HG03457 (cell line): Measurements from ENCODE around the gene TEX261.
"Not testable (repeated sequence)": the region's sequence is repeated elsewhere in the genome, so short reads cannot be mapped to it uniquely, and the experiment has no call there.

Experiments used
- ATAC-seq: cut with Tn5 transposase; IDR thresholded peaks from one replicate; pipeline ENCODE4 v1.9.1; 2021; ENCODE audit warnings: moderate number of reproducible peaks; ENCODE audit not compliant: unreplicated experiment

TEX261 gene

DNA sequence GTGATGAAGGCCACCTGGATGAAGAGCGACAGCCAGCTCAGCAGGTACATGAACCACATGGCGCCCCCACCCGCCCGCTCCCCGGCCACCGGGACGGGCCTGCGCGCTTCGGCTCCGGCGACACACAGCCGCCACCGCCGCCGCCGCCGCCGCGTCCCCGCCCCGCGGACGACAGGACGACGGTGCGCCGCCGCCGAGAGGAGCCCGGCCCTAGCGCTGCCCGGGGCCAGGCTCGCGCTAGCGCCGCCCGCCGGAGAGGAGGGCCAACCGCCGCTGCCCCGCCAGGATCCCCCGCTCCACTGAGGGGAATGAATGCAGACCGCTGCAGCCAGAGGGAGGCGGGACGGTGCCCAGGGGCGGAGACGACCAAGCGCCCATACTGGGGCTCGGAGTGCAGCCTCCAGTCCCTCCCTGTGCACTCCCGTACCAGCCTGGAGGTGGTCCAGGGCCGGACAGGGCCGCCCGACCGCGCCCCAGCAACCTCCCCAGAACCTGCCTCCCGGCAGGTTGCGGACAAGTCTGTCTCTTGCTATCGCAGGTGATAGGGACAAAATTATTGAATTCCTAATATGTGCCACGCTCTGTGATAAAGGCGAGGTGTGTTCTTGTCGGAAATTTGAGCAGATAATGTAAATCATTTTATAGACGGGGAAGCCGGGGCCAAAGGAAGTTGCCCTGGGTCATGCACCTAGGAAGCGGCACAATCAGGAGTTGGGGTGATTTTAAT lies at the start of gene TEX261:
TEX261 (minus strand) TSS at position 175 of the 727 bp plus-strand sequence; CDS start at position 59, 116 bp downstream.
- ATAC-seq = peak; percentile 94

- ATAC-seq = no peak
Observed at GRCh38 chr2:71043531-71044407, 49.1 kb upstream of the TEX261 start.

- no peak for ATAC-seq
Observed at GRCh38 chr2:71042287-71042686, 47.6 kb upstream of the TEX261 start.

GRCh38 chr2:71036296-71036695 lies 41.6 kb upstream of the TEX261 start:
- ATAC-seq = not testable (repeated sequence)

DNA sequence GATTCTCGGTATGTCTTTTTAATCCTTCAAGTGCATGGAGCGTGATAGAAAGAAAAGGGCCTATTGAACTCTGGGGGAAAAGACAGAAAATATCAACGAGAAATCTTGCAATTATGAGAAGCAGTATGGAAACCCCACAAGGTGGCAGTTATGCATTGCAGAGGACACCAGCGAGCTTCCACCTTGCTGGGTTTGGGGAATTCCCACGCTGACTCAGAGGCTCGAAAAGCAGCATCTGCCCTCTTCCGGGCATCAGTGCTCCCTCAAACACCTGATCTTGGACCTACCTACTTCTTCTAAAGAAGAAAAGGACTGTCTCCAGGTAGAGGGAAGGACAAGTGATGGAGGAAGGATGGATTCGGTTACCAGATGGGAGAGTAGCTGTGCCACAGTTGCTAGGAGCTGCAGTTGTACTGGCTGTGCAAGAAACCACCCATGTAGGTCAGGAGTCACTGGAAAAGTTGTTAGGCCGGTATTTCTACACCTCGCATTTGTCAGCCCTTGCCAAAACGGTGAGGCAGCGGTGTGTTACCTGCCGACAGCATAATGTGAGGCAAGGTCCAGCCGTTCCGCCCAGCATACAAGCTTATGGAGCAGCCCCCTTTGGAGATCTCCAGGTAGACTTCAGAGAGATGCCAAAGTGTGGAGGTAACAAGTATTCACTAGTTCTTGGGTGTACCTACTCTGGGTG lies 29.0 kb upstream of the TEX261 start:
- ATAC-seq = not testable (repeated sequence)

- ATAC-seq = not testable (repeated sequence)
Observed at GRCh38 chr2:71021394-71021793, 26.7 kb upstream of the TEX261 start.

DNA sequence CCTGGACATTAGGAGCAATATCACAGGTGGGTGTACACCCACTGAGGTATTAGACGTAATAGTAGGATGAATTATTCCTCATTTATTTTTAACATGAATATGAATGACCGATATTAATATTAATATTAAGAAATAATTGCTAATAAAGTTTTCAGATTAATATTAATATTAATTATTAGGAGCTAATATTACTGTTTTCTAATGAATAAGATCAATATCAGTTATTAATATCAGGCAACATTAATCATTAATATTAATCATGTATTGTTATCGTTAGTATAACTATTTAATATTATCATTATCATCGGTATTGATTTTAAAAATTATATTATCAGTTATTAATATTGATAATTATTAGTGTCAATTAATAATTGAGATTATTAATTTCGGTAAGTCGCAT lies 25.3 kb upstream of the TEX261 start:
- not testable (repeated sequence) for ATAC-seq

GRCh38 chr2:71018625-71019024 lies 24.0 kb upstream of the TEX261 start:
- no peak for ATAC-seq

GRCh38 chr2:71011786-71012185 lies 17.1 kb upstream of the TEX261 start:
- ATAC-seq = not testable (repeated sequence)

GRCh38 chr2:71008342-71008741 lies 13.7 kb upstream of the TEX261 start:
- ATAC-seq = no peak

DNA sequence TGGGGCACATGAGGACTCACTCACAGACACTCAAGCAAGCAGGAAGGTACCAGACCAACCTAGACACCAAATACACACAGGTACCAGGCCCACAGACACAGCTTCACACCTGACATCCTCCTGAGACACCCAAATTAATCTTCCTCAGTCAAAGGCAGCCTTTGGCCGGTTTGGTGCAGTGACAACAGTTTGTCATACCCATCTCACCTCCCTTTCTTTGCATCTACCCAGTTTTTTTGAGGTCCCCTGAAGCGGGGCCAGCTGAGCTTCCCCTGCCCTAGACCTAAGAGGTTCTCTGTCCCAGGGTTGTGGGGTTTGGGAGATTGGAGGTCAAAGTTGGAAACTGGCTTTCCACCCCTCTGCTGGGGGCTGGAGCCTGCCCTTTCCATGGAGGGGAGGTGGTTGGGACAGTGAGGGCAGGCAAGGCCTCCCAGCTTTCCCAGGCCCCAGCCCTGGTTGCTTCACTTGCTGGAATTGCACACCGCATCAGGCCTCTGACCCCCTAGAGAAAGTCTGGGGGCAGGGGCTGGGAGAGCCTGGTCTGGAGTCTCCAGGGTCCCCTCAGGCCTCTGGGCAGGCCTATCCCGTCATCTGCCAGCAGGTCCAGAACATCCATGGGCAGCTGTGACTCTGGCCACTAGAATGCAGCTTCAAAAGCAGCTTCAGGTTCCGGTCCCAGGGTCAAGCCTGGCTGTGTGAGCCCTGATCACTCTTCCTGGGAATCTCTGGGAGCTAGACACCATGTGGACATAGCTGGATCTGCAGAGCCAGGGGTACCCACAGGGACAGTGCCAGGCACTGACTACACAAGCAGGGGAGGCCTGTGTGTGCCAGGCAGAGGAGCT lies 12.5 kb upstream of the TEX261 start:
- no peak for ATAC-seq

DNA sequence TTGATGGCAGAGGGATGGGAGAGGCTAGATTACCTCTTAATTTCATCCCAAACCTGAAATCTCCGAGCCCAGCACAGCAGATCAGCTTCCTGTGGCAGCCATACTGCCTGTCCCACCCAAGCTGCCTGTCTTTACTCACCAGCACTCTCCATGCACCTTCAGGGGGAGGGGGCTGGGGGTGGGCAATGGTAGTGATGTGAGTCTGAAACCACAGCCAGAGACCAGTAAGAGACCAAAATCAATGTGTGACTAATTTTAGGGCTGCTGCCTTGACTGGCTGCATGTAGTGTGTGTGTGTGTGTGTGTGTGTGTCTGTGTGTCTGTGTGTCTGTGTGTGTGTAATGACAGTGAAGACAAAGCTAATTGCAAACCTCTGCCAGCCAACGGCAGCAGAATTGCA lies 11.7 kb upstream of the TEX261 start:
- no peak for ATAC-seq

DNA sequence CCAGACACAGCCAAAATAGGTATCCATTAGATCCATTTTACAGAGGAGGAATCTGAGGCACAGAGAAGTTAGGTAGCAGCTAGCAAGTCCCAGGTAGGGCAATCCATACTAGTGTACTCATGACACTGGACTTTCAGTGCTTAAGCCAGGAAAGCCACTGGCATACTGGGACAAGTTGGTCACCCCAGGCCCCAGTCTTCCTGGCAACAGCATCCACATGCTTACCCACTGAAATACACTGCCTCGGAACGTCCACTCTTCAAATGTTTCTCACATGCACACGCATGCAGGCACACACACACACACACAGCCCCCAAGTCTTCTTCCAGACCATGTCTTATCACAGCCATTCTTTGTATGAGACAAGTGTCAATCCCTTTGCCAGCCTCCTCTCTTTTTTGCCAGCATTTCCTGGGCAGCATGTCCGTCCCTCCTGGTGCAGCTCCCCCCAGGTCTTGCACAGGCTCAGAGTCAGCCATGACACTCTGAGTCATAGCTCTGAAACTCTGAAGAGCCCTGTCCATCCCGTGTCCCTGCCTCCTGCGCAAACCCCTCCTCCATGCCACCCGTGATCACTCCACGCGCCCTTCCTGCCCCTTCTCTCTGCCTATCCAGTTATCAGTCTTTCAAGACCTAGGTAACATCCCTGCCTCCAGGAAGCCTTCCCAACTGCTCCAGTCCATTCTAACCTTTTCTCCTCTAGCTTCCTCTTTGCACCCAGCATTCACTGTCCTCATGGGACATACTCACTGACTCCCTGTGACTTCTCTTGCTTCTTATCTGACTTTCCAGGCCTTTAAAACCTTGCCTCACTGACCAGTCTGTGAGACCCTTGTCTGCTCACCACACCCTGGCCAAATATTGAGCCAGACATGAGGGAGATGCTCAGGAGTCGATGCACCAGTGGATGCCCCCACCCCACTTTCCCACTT lies 10.9 kb upstream of the TEX261 start:
- no peak for ATAC-seq

GRCh38 chr2:71004857-71005256 lies 10.2 kb upstream of the TEX261 start:
- ATAC-seq = no peak

DNA sequence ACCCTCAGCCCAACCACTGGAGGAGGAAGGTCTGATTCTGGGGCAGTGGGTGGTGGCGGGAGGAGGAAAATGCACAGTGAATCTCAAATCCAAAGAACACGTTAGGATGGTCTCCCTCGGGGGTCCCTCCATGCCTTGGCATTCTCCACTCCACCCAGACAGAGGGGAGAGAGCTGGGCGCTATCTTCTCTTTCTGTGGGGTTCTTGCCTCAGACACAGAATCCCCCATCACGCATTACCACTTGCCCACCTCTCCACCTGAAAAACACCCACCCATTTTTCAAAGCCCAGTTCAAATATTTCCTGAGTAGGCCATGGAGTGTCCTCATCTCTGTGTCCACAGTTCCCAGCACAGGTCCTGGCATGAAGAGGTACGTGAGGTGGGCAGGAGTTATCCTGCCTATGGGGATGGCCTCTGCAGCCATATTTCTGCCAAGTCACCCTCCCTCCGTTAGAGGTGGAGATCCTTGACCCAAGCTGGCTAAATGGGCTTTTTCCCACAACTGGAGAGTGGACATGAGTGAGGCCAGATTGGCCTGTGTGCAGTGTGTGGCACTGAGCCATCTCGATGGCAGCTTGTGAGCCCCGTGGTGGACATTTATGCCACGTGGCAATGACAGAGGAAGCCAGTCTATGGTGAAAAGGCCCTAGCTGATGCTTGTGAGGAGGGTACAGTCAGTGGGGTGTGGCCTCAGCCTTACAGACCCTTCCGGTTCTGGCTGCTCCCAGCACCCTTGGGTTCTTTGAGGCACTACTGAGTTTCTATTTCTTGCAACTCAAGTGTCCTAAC lies 9.5 kb upstream of the TEX261 start:
- ATAC-seq = no peak

GRCh38 chr2:71003396-71003795 lies 8.7 kb upstream of the TEX261 start:
- no peak for ATAC-seq

DNA sequence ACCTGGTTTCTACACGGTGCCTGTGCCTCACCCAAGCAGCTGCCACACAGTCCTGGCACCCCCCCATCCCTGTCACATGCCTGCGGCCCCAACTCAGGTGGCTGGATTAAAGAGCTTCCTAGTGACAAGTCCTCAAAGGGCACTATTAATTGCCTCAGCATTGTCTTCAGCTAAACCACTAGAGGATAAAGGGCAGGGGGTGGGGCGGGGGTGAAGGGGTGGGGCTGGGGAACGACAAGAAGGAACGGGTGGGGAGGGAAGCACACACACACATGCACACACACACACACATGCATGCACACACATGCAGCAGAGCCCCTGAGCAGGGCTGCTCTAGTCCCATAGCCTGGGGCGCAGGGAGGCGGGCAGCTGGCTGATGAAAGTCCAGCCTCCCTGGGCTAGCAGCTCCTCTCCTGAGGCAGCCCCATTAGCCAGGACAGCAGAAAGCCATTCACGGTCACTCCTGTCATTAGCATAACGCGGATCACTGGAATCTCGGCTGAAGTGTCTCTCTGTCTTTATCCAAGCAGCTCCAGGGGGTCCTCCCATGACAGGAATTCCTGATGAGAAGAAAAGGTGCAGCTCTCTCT lies 7.4 kb upstream of the TEX261 start:
- ATAC-seq = no peak

GRCh38 chr2:71001592-71001927 lies 6.9 kb upstream of the TEX261 start:
- ATAC-seq = no peak
